ENCODE results near the gene LRRC32. TPM values are rescaled to one million over a fixed set of nuclear protein-coding genes. Genes with fewer than 3 reads are reported as not detected.

The LRRC32 gene
- total RNA-seq, 1 experiment from 2014 or later = 0.15 TPM

DNA sequence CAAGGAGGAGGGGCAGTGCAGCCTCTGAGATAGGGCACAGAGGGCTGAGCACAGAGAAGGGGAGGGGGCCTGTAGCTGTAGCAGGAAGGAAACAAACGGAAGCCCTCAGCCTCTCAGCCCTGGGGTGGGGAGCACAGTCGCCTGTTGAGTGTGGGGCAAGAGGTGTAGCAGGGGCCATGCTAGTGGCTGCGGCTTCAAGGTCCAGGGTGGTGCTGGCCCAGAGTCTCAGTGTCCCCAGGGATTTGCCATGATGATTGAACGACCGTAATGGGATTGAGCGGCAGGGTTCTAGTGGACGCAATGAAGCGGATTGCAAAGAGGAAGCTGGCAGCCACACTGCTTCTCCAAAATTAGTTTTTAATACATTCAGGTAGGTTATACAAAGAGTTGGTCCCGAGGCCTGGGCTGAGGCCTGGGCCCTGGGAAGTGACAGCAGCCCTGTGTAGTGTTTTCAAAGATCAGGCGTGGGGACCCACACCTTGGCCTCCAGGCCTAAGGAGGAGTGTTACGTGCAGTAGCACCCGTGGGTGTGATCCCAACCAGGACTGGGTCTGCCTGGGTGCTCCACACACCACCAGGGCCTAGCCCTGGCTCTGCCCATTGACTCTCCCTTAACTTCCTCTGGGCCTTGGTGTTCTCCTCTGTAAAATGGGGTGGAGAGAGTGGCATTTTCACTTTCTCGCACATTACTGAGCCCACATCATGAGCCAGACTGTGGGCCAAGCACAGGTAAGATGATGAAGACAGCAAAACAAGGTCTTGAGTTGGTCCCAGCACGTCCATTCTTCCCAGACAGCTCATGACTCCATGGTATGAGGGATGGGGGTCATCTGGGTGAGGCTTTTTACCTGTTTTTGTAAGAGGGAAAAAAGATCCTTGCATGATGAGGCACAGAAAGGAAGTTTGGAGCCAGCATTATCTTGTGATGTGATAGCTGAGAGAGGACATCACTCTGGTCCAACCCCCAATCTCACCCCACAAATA lies 13.1 kb downstream of the LRRC32 start:
- ChIA-PET CTCF (no interaction called here), POLR2A (interaction anchor here (0.6 kb wide), 1 partner anchor 115 kb away, joined by 3 read pairs; no protein-coding TSS in a partner anchor)
- TF ChIP-seq SIN3A (IDR thresholded peaks at IDR 0.05; ENCODE audit: borderline replicate concordance, insufficient read depth, low read depth, low read length) (no peak), POLR2AphosphoS5 (IDR thresholded peaks at IDR 0.05; ENCODE audit: low read depth, low read length) (no peak), TCF7L2 (IDR thresholded peaks at IDR 0.05; ENCODE audit: low read depth, low read length) (no peak), REST (IDR thresholded peaks at IDR 0.05; ENCODE audit: insufficient read depth in 1 of 2, low read depth in 2 of 2, low read length in 1 of 2) (no peak)
- TF ChIP-seq, protein P1, sequence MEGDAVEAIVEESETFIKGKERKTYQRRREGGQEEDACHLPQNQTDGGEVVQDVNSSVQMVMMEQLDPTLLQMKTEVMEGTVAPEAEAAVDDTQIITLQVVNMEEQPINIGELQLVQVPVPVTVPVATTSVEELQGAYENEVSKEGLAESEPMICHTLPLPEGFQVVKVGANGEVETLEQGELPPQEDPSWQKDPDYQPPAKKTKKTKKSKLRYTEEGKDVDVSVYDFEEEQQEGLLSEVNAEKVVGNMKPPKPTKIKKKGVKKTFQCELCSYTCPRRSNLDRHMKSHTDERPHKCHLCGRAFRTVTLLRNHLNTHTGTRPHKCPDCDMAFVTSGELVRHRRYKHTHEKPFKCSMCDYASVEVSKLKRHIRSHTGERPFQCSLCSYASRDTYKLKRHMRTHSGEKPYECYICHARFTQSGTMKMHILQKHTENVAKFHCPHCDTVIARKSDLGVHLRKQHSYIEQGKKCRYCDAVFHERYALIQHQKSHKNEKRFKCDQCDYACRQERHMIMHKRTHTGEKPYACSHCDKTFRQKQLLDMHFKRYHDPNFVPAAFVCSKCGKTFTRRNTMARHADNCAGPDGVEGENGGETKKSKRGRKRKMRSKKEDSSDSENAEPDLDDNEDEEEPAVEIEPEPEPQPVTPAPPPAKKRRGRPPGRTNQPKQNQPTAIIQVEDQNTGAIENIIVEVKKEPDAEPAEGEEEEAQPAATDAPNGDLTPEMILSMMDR (IDR thresholded peaks at IDR 0.05) = no peak
- DNase-seq (ENCODE audit: low read depth, low spot score) (no peak), ATAC-seq (no peak)
- Histone ChIP-seq H3K27ac (ENCODE audit: low read length) (no peak overlapping the region), H3K36me3 (ENCODE audit: control insufficient read depth, insufficient read depth, low read length) (no peaks in the 10 kb centered on the region), H3K4me1 (ENCODE audit: control insufficient read depth, insufficient read depth, low read length) (no peaks in the 10 kb centered on the region), H3K27me3 (ENCODE audit: control insufficient read depth, insufficient read depth, low read length) (no peaks in the 10 kb centered on the region), H3K9me3 (ENCODE audit: control insufficient read depth, insufficient read depth, low read depth, low read length) (no peaks in the 10 kb centered on the region), H3K4me3 (ENCODE audit: low read depth in 2 of 2, low read length in 2 of 2) (no peak overlapping the region)
- in situ Hi-C loops (cut with HindIII; ENCODE audit: low pct_unique_long_range_greater_than_20kb, low sequenced_read_pairs) = no loop called here
- BruUV-seq (replicated peaks) = no TSS peak
- intact Hi-C loops (cut with micrococcal nuclease; ENCODE audit: unreplicated experiment) = no loop called here

DNA sequence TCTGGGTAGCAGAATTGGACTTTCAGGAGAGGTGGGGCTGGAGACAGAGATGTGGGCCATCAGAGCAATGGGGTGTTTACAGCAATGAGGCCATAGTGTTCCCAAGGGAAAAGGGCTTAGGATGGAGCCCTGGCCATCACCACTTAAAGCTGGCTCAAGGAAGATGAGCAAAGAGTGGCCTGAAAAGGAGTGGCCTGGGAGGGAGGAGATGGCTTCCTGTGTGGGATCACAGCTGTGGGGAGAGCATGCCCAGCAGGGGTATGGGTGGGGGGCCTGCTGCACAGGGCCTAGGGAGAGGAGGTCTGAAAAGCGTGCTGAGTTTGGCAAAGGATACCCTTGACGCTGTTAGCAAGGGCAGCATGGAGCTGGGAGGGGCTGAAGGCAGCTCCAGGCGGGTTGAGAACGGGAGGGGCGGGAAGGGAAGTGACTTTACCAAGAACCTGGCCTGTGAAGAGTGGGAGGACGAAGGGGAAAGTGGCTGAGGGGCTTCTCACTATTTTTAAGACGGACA lies 13.9 kb downstream of the LRRC32 start:
- no peak for TF ChIP-seq POLR2AphosphoS5 (IDR thresholded peaks at IDR 0.05; ENCODE audit: low read depth, low read length)
- no peak for TF ChIP-seq REST (IDR thresholded peaks at IDR 0.05; ENCODE audit: insufficient read depth in 1 of 2, low read depth in 2 of 2, low read length in 1 of 2)
- no peak for TF ChIP-seq TCF7L2 (IDR thresholded peaks at IDR 0.05; ENCODE audit: low read depth, low read length)
- no peak for TF ChIP-seq SIN3A (IDR thresholded peaks at IDR 0.05; ENCODE audit: borderline replicate concordance, insufficient read depth, low read depth, low read length)
- TF ChIP-seq, protein P1 (IDR thresholded peaks at IDR 0.05) = no peak
- Histone ChIP-seq H3K4me1 (ENCODE audit: control insufficient read depth, insufficient read depth, low read length) (no peaks in the 10 kb centered on the region), H3K9me3 (ENCODE audit: control insufficient read depth, insufficient read depth, low read depth, low read length) (no peaks in the 10 kb centered on the region), H3K27ac (ENCODE audit: low read length) (no peak overlapping the region), H3K36me3 (ENCODE audit: control insufficient read depth, insufficient read depth, low read length) (no peaks in the 10 kb centered on the region), H3K27me3 (ENCODE audit: control insufficient read depth, insufficient read depth, low read length) (no peaks in the 10 kb centered on the region), H3K4me3 (ENCODE audit: low read depth in 2 of 2, low read length in 2 of 2) (no peak overlapping the region)
- CTCF ChIA-PET = no interaction called here
- no peak for DNase-seq (ENCODE audit: low read depth, low spot score)
- no peak for ATAC-seq
- in situ Hi-C loops (cut with HindIII; ENCODE audit: low pct_unique_long_range_greater_than_20kb, low sequenced_read_pairs) = no loop called here
- POLR2A ChIA-PET = no interaction called here
- intact Hi-C loops (cut with micrococcal nuclease; ENCODE audit: unreplicated experiment) = no loop called here
- no TSS peak for BruUV-seq (replicated peaks)

Measured in Panc1 (cell line).